ENCODE results near the gene NOL9. TPM values are rescaled to one million over a fixed set of nuclear protein-coding genes. Genes with fewer than 3 reads are reported as not detected.

The NOL9 gene
- polyA plus RNA-seq, 3 donors, result 3.7 to 11.5 (median 7.6) TPM

DNA sequence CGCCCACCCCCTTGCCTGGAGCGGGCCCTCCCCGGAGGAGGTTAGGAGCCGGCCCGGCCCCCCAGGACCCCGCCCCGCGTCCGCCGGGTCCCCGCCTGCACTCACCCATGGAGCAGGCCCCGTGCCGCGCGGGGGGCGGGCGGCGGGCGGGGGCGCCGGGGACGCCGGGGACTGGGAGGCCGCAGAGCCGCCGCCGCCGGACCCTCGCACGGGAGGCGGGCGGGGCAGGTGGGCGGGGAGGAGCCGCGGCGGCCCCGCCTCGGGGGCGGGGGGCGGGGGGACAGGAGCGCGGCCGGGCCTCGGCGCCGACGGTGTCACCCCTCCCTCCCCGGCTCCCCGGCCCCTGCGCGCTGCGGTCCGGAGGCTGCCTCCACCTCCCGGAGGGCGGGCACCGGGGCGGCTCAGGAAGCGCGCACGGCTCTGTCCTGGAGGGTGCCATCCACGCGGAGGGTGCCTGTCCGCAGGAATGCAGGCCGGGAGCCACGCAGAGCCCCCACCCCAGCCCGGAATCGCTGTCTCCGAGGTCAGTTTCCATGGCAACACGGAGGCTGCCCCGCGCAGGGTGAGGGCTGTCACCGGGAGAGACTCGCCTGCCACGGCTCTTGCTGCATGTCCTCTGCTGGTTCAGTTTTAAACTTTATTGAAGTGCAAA is 57.0 kb downstream of the NOL9 start:
- no peak overlapping the region for H3K27ac Mint-ChIP-seq
- under 1% methylated on average over 71 of the region's 74 CpGs for WGBS (ENCODE audit: insufficient coverage)

DNA sequence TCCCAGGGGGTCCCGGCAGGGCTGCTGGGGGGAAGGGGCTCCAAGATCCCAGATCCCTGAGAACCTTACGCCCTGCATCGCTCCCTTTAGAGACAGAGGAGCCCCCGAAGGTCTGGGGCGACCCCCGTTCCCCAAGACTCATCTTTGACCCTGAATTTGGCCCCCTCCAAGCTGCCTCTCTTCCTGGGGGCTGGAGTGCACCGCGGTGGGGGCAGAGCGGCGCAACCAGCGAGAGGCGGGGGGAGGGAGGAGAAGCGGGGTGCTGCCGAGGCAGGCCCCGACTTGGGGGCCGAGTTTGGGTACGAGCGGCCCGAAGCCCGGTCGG is 57.5 kb downstream of the NOL9 start:
- Histone ChIP-seq H3K4me3 (replicated peaks in 1 of 3; ENCODE audit: low read depth in 2 of 3, low read length in 3 of 3) (no peak overlapping the region), H3K36me3 (replicated peaks in 1 of 2; ENCODE audit: control insufficient read depth in 1 of 2, insufficient read depth in 2 of 2, low read length in 2 of 2) (no peaks in the 10 kb centered on the region), H3K4me2 (replicated peaks; ENCODE audit: extremely low read depth, low read length, poor library complexity, severe bottlenecking) (no peak overlapping the region), H3K27ac (ENCODE audit: low read depth in 1 of 2, low read length in 2 of 2) (no peak overlapping the region), H3K4me1 (ENCODE audit: control insufficient read depth in 1 of 2, insufficient read depth in 2 of 2, low read length in 2 of 2) (no peaks in the 10 kb centered on the region), H3K79me2 (ENCODE audit: insufficient read depth, low read length) (no peaks in the 10 kb centered on the region), H3K27me3 (ENCODE audit: control insufficient read depth in 2 of 2, insufficient read depth in 2 of 2, low read length in 2 of 2) (peaks cover 7 to 42% of the 10 kb centered on the region in 2 donors), H3K9ac (ENCODE audit: insufficient read depth, low read length, poor library complexity, severe bottlenecking) (no peak overlapping the region), H3K9me3 (replicated peaks in 1 of 2; ENCODE audit: control insufficient read depth in 1 of 2, insufficient read depth in 1 of 2, low read length in 2 of 2) (peaks cover 0 to 4% of the 10 kb centered on the region in 2 donors), H4K20me1 (ENCODE audit: insufficient read depth, low read length) (no peaks in the 10 kb centered on the region), H2AFZ (ENCODE audit: insufficient read depth, low read depth, low read length, poor library complexity, severe bottlenecking) (no peak overlapping the region)
- intact Hi-C loops (cut with micrococcal nuclease), result no loop called here
- no peak for TF ChIP-seq CTCF (IDR thresholded peaks at IDR 0.05)
- Mint-ChIP-seq H3K27me3 (ENCODE audit: low read depth in 3 of 3) (peaks cover 56 to 66% (median 58%) of the 10 kb centered on the region in 3 donors), H3K36me3 (peaks cover 0 to 3% of the 10 kb centered on the region in 2 donors), H3K27ac (no peak overlapping the region), H3K4me3 (no peak overlapping the region), H3K9me3 (peaks cover 0 to 9% (median 2%) of the 10 kb centered on the region in 7 donors), H3K4me1 (peaks cover 6% of the 10 kb centered on the region)
- WGBS (ENCODE audit: insufficient coverage), result 4% methylated on average over 13 of the region's 21 CpGs
- DNase-seq, result no peak

More for the DNA sequence above, 57.0 kb downstream of the NOL9 start:
- H3K4me2 ChIP-seq (replicated peaks; ENCODE audit: extremely low read depth, low read length, poor library complexity, severe bottlenecking), result peak overlapping the region; percentile 23
- intact Hi-C loops (cut with micrococcal nuclease), result no loop called here
- H4K20me1 ChIP-seq (ENCODE audit: insufficient read depth, low read length), result no peaks in the 10 kb centered on the region
- no peak overlapping the region for H3K4me3 ChIP-seq (replicated peaks in 1 of 3; ENCODE audit: low read depth in 2 of 3, low read length in 3 of 3)
- H3K9me3 ChIP-seq (replicated peaks in 1 of 2; ENCODE audit: control insufficient read depth in 1 of 2, insufficient read depth in 1 of 2, low read length in 2 of 2), result peaks cover 0 to 4% of the 10 kb centered on the region in 2 donors
- H3K27ac ChIP-seq (ENCODE audit: low read depth in 1 of 2, low read length in 2 of 2), result no peak overlapping the region
- H2AFZ ChIP-seq (ENCODE audit: insufficient read depth, low read depth, low read length, poor library complexity, severe bottlenecking), result no peak overlapping the region
- peaks cover 7 to 39% of the 10 kb centered on the region in 2 donors for H3K27me3 ChIP-seq (ENCODE audit: control insufficient read depth in 2 of 2, insufficient read depth in 2 of 2, low read length in 2 of 2)
- Mint-ChIP-seq H3K9me3 (peaks cover 0 to 9% (median 2%) of the 10 kb centered on the region in 7 donors), H3K27me3 (ENCODE audit: low read depth in 3 of 3) (peaks cover 51 to 61% (median 56%) of the 10 kb centered on the region in 3 donors), H3K4me3 (peak overlapping the region; percentile 41 to 79), H3K4me1 (peaks cover 6% of the 10 kb centered on the region), H3K36me3 (peaks cover 0 to 3% of the 10 kb centered on the region in 2 donors)
- TF ChIP-seq CTCF (IDR thresholded peaks at IDR 0.05), result no peak
- DNase-seq, result no peak
- no peaks in the 10 kb centered on the region for H3K4me1 ChIP-seq (ENCODE audit: control insufficient read depth in 1 of 2, insufficient read depth in 2 of 2, low read length in 2 of 2)
- H3K79me2 ChIP-seq (ENCODE audit: insufficient read depth, low read length), result no peaks in the 10 kb centered on the region
- no peaks in the 10 kb centered on the region for H3K36me3 ChIP-seq (replicated peaks in 1 of 2; ENCODE audit: control insufficient read depth in 1 of 2, insufficient read depth in 2 of 2, low read length in 2 of 2)
- no peak overlapping the region for H3K9ac ChIP-seq (ENCODE audit: insufficient read depth, low read length, poor library complexity, severe bottlenecking)

All from CD14-positive monocyte (primary cell).